GM19397 (cell line): Measurements from ENCODE around the gene SLC10A6.

ENCODE experiments used
- ATAC-seq: cut with Tn5 transposase; IDR thresholded peaks from one replicate; pipeline ENCODE4 v1.9.1; 2021; ENCODE audit warnings: mild to moderate bottlenecking, moderate library complexity; ENCODE audit not compliant: unreplicated experiment

SLC10A6 gene

GRCh38 chr4:86853209-86853608 lies 4.0 kb upstream of the SLC10A6 start:
- ATAC-seq = no peak

- ATAC-seq = no peak
Measured at GRCh38 chr4:86848136-86848535, 1.0 kb downstream of the SLC10A6 start.

- ATAC-seq = no peak
Measured at GRCh38 chr4:86847571-86847970, 1.6 kb downstream of the SLC10A6 start.

- ATAC-seq = no peak
Measured at GRCh38 chr4:86846921-86847320, 2.3 kb downstream of the SLC10A6 start.

- ATAC-seq = no peak
Measured at GRCh38 chr4:86845593-86845992, 3.6 kb downstream of the SLC10A6 start.

GRCh38 chr4:86841309-86841708 lies 7.9 kb downstream of the SLC10A6 start:
- ATAC-seq = no peak

GRCh38 chr4:86840858-86841257 lies 8.3 kb downstream of the SLC10A6 start:
- ATAC-seq = no peak

- ATAC-seq = no peak
Measured at GRCh38 chr4:86837691-86838503, 11.3 kb downstream of the SLC10A6 start.

GRCh38 chr4:86835677-86836076 lies 13.5 kb downstream of the SLC10A6 start:
- no peak for ATAC-seq

GRCh38 chr4:86834901-86835300 lies 14.3 kb downstream of the SLC10A6 start:
- no peak for ATAC-seq

- no peak for ATAC-seq
Measured at GRCh38 chr4:86833615-86834014, 15.6 kb downstream of the SLC10A6 start.

- no peak for ATAC-seq
Measured at GRCh38 chr4:86831262-86832130, 17.7 kb downstream of the SLC10A6 start.

- no peak for ATAC-seq
Measured at GRCh38 chr4:86825511-86825910, 23.7 kb downstream of the SLC10A6 start.

GRCh38 chr4:86822136-86822535 lies 27.0 kb downstream of the SLC10A6 start:
- ATAC-seq = no peak

GRCh38 chr4:86821151-86821550 lies 28.0 kb downstream of the SLC10A6 start:
- ATAC-seq = no peak

- no peak for ATAC-seq
Measured at GRCh38 chr4:86819561-86819960, 29.6 kb downstream of the SLC10A6 start.

- ATAC-seq = no peak
Measured at GRCh38 chr4:86818841-86819240, 30.3 kb downstream of the SLC10A6 start.

- ATAC-seq = no peak
Measured at GRCh38 chr4:86818211-86818610, 31.0 kb downstream of the SLC10A6 start.

- ATAC-seq = no peak
Measured at GRCh38 chr4:86816501-86817273, 32.5 kb downstream of the SLC10A6 start.

GRCh38 chr4:86815653-86816052 lies 33.5 kb downstream of the SLC10A6 start:
- no peak for ATAC-seq

GRCh38 chr4:86810847-86811246 lies 38.3 kb downstream of the SLC10A6 start:
- ATAC-seq = no peak
